HCT116 (cell line): ENCODE results near the gene GANAB. TPM values are rescaled to one million over a fixed set of nuclear protein-coding genes. Genes with fewer than 3 reads are reported as not detected.

Experiments
- ATAC-seq: fragments of 200-7000 bp; cut with Tn5 transposase; 2 replicates; pipeline ENCODE4 v1.9.1; 2020; ENCODE audit warnings: mild to moderate bottlenecking, moderate library complexity
- BruUV-seq: library from RNA; stranded (reverse); fragments of 400-500 nt; replicated peaks from 2 replicates; lab custom pipeline; 2021; lab: Mats Ljungman, UMichigan
- CTCF ChIA-PET: fragments of 300-600 bp; sonication (Branson Sonifier 250); formaldehyde crosslinking; loops from one replicate; lab custom pipeline; 2021; ENCODE audit warnings: antibody characterized with exemption; lab: Charles Lee
- POLR2A ChIA-PET: fragments of 300-600, 350-600 bp; sonication (Branson Sonifier 250); formaldehyde crosslinking; loops from one replicate; lab custom pipeline; 2021; ENCODE audit warnings: antibody characterized with exemption; lab: Charles Lee
- RAD21 ChIA-PET, 2 experiments: fragments of 300-600 bp; sonication (Branson Sonifier 250); formaldehyde crosslinking; loops; one replicate each; lab custom pipeline; 2023; ENCODE audit warnings: low total read pairs in 2 of 2; ENCODE audit not compliant: uncharacterized antibody in 2 of 2, unreplicated experiment in 2 of 2, low non-redundant PET in 1 of 2; lab: Charles Lee
- DNase-seq: peaks from one replicate; pipeline ENCODE4 v3.0.0-alpha.2; 2010; ENCODE audit warnings: low read depth, low spot score
- H2AFZ ChIP-seq: fragments of 200-600 bp; shearing (Covaris generic), sonication (generic); 2 replicates; pipeline ENCODE4 v1.6.1; 2017; ENCODE audit warnings: low read depth, mixed run types, mixed read lengths, antibody characterized with exemption, low read length; ENCODE audit not compliant: poor library complexity, severe bottlenecking
- H3K27ac ChIP-seq: 2 replicates; pipeline ENCODE4 v1.5.1; 2012; ENCODE audit warnings: low read depth, low read length
- H3K27me3 ChIP-seq: fragments of 200-600 bp; sonication (generic); 2 replicates; pipeline ENCODE4 v1.6.1; 2016; ENCODE audit warnings: mixed run types, low read length, mixed read lengths; ENCODE audit not compliant: insufficient read depth
- H3K36me3 ChIP-seq, 2 experiments: fragments of 200-500 bp in 1 of 2; fragments of 200-600 bp in 1 of 2; sonication (Bioruptor generic) in 1 of 2; sonication (generic) in 1 of 2; 2 replicates each; pipeline versions ENCODE4 v1.5.1 to v1.6.1; 2014 to 2016; ENCODE audit warnings: low read length in 2 of 2, inconsistent platforms in 1 of 2, mixed read lengths in 1 of 2, mixed run types in 1 of 2; ENCODE audit not compliant: insufficient read depth in 2 of 2, control insufficient read depth in 1 of 2
- H3K4me1 ChIP-seq, 2 experiments: fragments of 200-600 bp in 1 of 2; sonication (generic) in 1 of 2; 2 replicates each; pipeline versions ENCODE4 v1.5.1 to v1.6.1; 2012 to 2017; ENCODE audit warnings: low read length in 2 of 2, inconsistent platforms in 1 of 2, mild to moderate bottlenecking in 1 of 2, mixed read lengths in 1 of 2, mixed run types in 1 of 2, moderate library complexity in 1 of 2; ENCODE audit not compliant: insufficient read depth in 2 of 2, control insufficient read depth in 1 of 2
- H3K4me2 ChIP-seq: fragments of 200-600 bp; sonication (generic); 2 replicates; pipeline ENCODE4 v1.6.1; 2017; ENCODE audit warnings: mixed run types, low read length, mixed read lengths
- H3K4me3 ChIP-seq, 2 experiments: fragments of 200-600 bp in 1 of 2; sonication (generic) in 1 of 2; replicated peaks in 1 of 2; 2 replicates each; pipeline ENCODE4 v1.5.1; 2011 to 2016; ENCODE audit warnings: low read length in 2 of 2, control low read depth in 1 of 2, low read depth in 1 of 2, mild to moderate bottlenecking in 1 of 2, mixed read lengths in 1 of 2, mixed run types in 1 of 2
- H3K79me2 ChIP-seq: fragments of 200-600 bp; sonication (generic); 2 replicates; pipeline ENCODE4 v1.6.1; 2017; ENCODE audit warnings: mild to moderate bottlenecking, mixed run types, low read length, moderate library complexity, mixed read lengths; ENCODE audit not compliant: insufficient read depth
- H3K9ac ChIP-seq: fragments of 200-600 bp; sonication (generic); 2 replicates; pipeline ENCODE4 v1.6.1; 2016; ENCODE audit warnings: low read length, mixed read lengths
- H3K9me2 ChIP-seq: fragments of 200-600 bp; sonication (generic), shearing (Covaris generic); 2 replicates; pipeline ENCODE4 v1.6.1; 2017; ENCODE audit warnings: mixed run types, mild to moderate bottlenecking, moderate library complexity; ENCODE audit not compliant: insufficient read depth
- H3K9me3 ChIP-seq, 2 experiments: fragments of 200-500 bp in 1 of 2; fragments of 200-600 bp in 1 of 2; sonication (Bioruptor generic) in 1 of 2; sonication (generic) in 1 of 2; 2 replicates each; pipeline ENCODE4 v1.6.1; 2014 to 2017; ENCODE audit warnings: low read length in 2 of 2, mixed read lengths in 2 of 2, inconsistent platforms in 1 of 2, low read depth in 1 of 2, mild to moderate bottlenecking in 1 of 2, mixed run types in 1 of 2, moderate library complexity in 1 of 2; ENCODE audit not compliant: control insufficient read depth in 1 of 2, insufficient read depth in 1 of 2
- H4K20me1 ChIP-seq: fragments of 200-600 bp; sonication (generic), shearing (Covaris generic); 2 replicates; pipeline ENCODE4 v1.6.1; 2017; ENCODE audit warnings: mixed run types, mild to moderate bottlenecking, moderate library complexity; ENCODE audit not compliant: insufficient read depth
- EZH2phosphoT487 ChIP-seq: fragments of 200-600 bp; IDR thresholded peaks from 2 replicates; pipeline ENCODE4 v1.6.1; 2018; ENCODE audit warnings: antibody characterized with exemption, borderline replicate concordance
- MAX ChIP-seq: IDR thresholded peaks from 2 replicates; pipeline ENCODE4 v1.6.1; 2012
- REST ChIP-seq: IDR thresholded peaks from 2 replicates; pipeline ENCODE4 v1.6.1; 2012; ENCODE audit warnings: low read depth
- SRF ChIP-seq: IDR thresholded peaks from 2 replicates; pipeline ENCODE4 v1.6.1; 2012; ENCODE audit warnings: low read depth
- intact Hi-C: fragments of 100-400 bp; cut with micrococcal nuclease; formaldehyde crosslinking; loops from 2 replicates; pipeline ENCODE4 v1.10.0; 2022
- total RNA-seq: library from RNA; stranded (reverse); gene quantifications from one replicate; pipeline ENCODE4 v1.2.1, GENCODE V29; 2021; ENCODE audit not compliant: unreplicated experiment

Gene GANAB
- total RNA-seq, 1 experiment from 2014 or later, result 410 TPM

- TF ChIP-seq REST, result no peak
Measured at GRCh38 chr11:62612366-62613290, 33.8 kb downstream of the GANAB start, which contains the start of the genes EML3 and ROM1 (continued).

GRCh38 chr11:62611705-62612365, 34.6 kb downstream of the GANAB start:
- H2AFZ ChIP-seq, result no peak overlapping the region
- BruUV-seq, result TSS peak; percentile 34
- intact Hi-C loops, result loop anchor here (5.0 kb wide), 1 partner anchor 35 kb away; the partner anchor contains the start of gene GANAB
- H3K4me2 ChIP-seq, result peak overlapping the region; percentile 87
- RAD21 ChIA-PET, result interaction anchor here (1.0 to 1.4 kb wide), 2 partner anchors 20 to 188 kb away, joined by 4 to 5 read pairs; partner anchors contain the start of gene TUT1 (in 1 of the 2)
- CTCF ChIA-PET, result interaction anchor here (0.8 to 2.8 kb wide), 9 partner anchors 9 to 217 kb away, joined by 3 to 16 read pairs (median 4); partner anchors contain the start of genes B3GAT3, C11orf98, CSKMT and HNRNPUL2
- peaks cover 0 to 5% of the 10 kb centered on the region in 2 experiments; a peak in 2 of 4 replicates for H3K36me3 ChIP-seq
- no peaks in the 10 kb centered on the region for H4K20me1 ChIP-seq
- no peaks in the 10 kb centered on the region for H3K27me3 ChIP-seq
- peak overlapping the region; percentile 83 for H3K27ac ChIP-seq
- DNase-seq (no peak), ATAC-seq (peak; percentile 34)
- H3K4me3 ChIP-seq, result peak overlapping the region; percentile 87 to 94
- H3K4me1 ChIP-seq, result peaks cover 28 to 45% of the 10 kb centered on the region in 2 experiments
- POLR2A ChIA-PET, result interaction anchor here (0.8 to 2.2 kb wide), 5 partner anchors 10 to 229 kb away, joined by 4 to 6 read pairs (median 5); partner anchors contain the start of genes B3GAT3, C11orf98, CSKMT and MTA2
- H3K79me2 ChIP-seq, result peaks cover 13% of the 10 kb centered on the region
- no peaks in the 10 kb centered on the region for H3K9me2 ChIP-seq
- peak overlapping the region; percentile 93 for H3K9ac ChIP-seq
- H3K9me3 ChIP-seq, result no peaks in the 10 kb centered on the region
- TF ChIP-seq SRF (no peak), EZH2phosphoT487 (no peak), MAX (0 out of 2 replicates have a peak, but pooled peaks have one; percentile 54)
